DMS53 (cell line): Measurements from ENCODE around the gene GDF15.

Experiments used
- DNase-seq: peaks from one replicate; lab custom pipeline; 2025; lab: John Stamatoyannopoulos, UW

Gene GDF15

DNA sequence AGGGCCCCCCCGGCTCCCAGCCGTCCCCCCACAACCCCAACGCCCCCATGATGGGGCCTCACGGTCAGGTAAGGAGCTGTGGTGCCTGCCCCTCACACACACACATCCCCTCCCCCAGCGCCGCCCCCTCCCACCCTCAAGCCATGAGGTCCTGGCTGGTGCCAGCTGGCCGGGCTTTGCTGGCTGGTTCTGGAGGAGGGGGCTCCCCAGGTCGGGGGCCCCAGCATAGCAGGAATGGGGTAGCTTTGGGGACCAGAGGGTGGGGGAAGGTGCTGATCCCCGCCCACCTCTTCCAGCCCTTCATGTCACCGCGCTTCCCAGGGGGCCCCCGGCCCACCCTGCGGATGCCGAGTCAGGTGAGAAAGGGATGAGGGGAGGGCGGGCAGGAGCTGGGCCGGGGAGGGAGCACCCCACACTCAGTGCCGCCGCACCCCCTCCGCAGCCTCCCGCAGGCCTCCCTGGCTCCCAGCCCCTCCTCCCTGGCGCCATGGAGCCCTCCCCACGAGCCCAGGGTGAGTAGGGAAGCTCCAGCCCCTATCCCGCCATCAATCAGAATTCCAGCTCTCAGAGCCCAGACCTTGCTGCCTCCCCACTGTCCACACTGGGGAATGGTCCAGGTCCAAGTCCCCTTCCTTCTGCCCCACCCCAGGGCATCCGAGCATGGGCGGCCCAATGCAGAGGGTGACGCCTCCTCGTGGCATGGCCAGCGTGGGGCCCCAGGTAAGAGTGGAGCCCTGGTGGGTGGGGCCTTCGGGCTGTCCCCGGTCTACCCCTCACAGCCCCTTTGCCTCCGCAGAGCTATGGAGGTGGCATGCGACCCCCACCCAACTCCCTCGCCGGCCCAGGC lies 45.6 kb downstream of the GDF15 start:
- no peak for DNase-seq

DNA sequence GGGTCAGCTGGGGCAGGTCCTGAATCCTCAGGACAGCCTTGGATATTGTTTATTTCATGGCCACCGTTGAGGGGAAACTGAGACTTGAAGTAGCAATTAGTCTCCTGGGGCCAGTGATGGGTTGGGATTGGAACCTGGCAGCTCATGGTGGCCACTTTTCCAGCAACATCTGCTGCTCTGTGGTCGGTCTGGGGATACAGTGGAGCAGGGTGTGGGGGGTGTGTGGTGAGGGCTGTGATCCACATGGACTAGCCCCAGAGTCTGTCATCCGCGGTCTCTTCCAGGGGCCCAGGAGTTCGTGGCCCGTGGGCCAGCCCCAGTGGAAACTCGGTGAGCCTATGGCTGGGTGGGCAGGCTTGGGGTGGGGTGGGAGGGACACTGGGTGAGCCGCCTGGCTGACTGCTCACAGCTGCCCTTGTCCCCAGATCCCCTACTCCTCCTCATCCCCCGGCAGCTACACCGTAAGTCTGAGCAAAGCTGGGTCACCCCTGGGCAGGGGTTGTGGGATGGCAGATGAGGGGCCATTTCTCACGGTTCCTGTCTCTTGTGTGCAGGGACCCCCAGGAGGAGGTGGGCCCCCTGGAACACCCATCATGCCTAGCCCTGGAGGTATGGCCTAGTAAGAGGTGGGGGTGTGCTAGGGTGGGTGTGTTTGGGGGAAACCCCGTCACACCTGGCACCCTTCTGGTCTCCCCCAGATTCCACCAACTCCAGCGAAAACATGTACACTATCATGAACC lies 46.5 kb downstream of the GDF15 start:
- DNase-seq, result no peak

DNA sequence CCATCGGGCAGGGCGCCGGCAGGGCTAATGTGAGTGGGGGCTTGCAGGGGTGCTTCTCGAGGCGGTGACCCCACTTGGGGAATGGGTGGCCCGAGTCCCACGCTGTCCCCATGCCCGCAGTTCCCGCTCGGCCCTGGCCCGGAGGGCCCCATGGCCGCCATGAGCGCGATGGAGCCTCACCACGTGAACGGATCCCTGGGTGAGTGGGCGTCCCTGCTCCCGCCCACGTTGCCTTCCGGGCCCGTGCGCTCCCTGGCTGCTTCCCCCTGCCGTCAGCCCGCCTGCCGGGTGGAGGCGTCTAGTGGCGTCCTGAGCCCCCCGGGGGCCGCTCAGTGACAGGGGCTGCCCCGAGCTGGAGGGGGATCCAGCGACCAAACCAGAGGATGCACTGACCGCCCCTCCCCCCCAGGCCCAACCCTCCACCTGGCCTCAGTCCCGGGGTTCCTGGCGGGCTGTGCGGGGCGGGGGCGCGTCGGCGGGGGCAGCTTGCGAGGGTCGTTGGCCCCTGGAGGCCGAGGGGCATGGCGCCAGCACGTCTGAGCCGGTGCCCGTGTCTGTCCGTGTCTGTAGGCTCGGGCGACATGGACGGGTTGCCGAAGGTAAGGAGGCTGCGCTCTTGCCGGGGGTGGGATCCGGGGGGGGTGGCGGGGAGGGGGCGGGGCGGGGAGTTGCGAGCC lies 47.2 kb downstream of the GDF15 start:
- DNase-seq, result peak; percentile 81

DNA sequence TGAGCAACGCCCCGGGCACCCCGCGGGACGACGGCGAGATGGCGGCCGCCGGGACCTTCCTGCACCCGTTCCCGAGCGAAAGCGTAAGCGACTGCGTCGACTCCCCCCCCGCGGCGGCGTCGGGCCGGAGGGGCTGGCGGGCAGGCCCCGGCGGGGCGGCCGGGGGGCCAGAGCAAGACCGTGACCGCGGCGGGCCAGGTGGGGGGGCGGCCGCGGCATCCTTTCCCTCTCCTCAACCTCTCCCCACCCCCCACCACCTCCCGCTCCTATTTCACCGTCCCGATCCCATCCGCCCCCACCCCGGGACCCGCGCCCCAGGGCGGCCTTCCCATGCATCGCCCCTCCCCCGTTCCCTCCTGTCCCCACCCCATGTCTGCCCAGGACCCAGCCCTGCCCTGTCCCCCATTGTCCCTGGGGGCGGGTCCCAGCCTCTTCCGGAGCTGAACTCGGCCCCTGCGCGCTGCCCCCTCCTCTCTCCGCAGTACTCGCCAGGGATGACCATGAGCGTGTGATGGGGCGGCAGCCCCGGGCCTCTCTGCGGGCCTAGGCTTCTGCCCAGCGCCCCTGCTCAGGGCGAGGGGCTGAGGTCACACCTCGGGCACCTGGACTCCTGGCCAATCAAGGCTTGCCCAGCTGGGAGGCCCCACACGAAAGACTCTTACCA lies 47.9 kb downstream of the GDF15 start:
- DNase-seq, result peak; percentile 61

DNA sequence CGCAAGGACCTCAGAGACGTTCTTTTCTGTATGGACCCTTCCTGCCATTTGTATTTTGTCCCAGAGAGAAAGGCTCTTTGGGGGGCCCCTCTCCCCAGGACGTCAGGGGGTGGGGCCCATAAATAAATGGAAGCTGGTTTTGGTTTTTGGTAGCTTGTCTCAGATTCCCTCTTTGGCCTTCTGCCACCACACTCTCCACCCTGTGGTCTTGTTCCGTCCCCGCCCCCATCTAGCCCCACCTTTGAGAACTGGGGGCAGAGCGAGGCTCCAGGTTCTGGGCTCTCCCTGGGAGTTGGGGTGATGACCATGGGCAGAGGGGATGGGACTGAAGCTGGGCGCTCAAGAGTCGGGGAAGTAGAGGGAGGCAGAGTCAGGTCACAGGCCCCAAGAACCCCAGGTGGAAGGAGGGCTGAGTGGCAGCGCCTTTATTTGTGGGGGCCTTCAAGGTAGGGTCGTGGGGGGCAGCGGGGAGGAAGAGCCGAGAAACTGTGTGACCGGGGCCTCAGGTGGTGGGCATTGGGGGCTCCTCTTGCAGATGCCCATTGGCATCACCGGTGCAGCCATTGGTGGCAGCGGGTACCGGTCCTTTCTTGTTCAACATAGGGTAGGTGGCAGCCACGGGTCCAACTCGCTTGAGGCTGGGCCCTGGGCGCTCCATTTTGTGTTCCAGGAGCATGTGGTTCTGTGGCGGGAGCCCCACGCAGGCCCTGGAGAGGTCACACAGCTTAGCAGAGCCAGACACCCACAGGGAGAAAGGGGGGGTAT lies 48.6 kb downstream of the GDF15 start:
- no peak for DNase-seq

DNA sequence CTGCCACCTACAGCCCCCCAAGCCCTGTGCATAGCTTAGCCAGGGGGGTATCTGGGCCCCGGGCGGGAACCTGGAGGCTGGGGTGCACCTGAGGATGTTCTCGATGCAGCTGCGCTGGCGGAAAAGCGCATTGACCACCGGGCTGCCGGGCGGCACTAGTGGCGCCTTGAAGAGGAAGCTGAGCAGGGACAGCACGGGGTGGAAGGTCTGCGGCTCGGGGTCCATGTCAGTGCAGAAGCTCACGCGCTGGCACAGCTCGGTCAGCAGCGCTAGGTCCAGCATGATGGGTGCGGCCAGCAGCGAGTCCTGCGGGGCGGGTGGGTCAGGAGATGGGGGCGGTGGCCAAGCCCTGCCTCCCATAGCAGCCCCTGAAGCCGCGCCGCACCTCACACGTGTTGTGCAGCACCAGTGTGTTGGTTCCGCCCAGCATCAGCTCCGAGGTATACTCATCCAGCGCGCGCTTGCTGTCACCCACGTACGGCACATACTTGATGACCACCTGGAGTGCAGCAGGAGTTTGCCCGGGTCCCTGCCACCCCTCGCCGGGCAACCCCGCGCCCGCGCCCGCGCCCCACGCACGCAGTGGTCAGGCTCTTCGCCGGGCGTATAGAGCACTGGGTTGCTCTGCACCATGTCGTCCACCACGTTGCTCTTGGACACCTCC lies 49.4 kb downstream of the GDF15 start:
- no peak for DNase-seq

DNA sequence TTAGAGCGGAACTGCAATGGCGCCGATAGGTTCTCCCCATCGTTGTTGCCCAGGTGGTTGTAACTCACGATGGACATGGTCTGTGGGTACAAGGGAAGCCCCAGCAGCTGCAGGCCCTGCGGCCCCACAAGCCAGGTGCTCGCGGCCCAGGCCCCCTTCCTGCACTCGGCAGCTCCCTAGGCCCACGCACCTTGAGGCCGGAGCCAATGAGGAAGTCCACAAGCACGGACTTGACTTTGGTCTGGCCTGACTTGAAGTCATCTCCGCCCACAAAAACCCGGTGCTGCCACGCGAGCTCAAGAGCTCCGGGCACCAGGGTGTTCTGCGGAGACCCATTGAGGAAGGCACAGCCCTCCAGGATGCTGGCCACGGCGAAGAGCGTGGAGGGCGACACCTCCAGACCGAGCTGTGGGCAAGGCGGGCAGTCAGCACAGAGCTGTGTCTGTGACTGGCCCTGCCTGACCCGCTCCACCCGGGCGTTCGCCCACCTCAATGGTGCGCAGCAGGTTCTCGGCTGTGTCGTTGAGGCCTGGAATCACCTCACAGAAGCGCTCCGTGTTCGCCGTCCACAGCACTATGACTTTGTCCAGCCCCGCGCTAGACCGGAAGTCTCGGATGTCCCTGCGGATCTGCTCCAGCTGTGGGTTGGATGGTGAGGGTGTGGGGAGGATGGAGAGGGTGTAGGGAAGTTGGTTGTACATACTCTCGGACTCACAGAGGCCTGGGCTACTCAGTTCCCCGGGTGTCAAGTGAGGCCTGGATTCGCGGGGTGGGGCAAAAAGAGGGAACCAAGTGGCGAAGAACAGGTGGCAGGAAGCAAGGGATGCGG lies 50.1 kb downstream of the GDF15 start:
- no peak for DNase-seq

DNA sequence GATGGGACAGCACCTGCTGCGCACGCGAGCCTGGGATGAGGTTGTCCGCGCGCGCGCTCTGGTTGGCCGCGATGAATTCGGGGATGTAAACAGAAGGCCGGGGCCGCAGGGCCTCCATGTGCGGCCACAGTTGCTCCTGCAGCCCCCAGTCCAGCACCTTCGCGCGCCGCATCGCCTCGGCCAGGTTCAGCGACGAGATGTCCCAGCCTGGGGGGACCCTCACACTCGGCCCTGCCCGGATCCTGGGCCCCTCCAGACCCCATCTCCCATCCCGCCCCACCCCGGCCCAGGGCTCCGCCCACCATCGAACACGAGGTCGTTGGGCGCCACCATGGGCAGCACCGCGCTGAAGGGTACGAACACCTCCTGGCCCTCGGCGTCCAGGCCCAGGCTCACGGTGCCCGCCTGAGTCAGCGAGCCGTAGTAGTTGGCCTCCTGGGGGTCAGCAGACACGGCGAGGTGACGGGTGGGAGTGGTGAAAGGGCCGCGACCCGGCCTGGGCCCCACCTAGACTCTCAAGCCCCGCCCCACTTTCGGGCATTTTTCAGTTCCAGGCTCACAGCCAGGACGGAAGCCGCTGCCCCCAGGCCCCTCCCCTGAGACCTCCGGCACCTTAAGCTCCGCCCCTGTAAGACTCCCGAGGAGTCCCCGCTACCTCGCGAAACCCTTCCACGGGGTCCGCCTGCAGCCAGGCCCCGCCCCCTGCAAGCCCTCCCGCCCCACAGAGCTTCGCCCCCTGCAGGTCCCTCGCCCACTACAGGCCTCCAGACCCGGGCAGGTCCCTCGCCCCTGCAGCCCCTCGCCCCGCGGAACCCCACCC lies 50.9 kb downstream of the GDF15 start:
- DNase-seq, result peak; percentile 69

DNA sequence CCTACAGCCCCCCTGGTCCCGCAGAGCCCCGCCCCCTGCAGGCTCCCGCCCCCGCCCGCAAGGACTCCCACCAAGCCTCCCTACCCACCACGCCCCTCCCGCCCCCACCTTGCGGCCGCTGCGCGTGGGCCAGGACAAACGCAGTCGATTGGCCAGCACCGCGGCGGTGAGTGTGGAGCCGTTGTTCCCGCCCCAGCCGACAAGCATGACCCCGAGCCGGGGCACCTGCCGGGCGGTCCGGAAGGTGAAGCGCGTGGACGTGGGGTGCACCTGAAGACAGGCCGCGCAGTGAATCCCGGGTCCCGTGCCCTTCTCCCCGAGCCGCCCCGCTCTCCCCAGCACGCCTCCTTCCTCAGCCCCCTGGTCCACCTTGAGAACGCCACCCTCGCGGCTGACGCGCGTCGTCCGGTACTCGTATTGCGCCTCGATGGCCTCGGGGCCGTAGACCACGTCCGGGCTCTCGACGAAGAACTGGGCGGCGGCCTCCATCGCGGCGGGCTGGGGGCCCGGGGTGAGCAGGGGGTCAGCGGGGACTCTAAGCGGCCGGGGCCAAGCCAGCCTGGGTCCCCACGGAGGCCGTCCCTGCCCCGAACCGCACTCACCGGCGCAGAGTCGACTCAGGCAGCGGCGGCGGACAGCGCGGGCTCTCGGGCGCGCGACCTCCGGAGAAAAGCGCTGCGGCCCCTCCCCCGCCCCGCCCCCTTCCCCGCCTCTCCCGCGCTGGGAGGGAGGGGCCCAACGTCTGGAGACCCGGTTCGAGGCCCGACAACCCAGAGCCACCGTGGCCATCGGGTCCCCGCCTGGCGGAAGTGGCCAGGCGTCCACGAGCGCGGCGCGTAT lies 51.8 kb downstream of the GDF15 start, which contains the start of gene ISYNA1:
ISYNA1 (minus strand) TSS at position 643 of the 840 bp plus-strand sequence; CDS start at position 489, 154 bp downstream.
- peak; percentile 83 for DNase-seq

DNA sequence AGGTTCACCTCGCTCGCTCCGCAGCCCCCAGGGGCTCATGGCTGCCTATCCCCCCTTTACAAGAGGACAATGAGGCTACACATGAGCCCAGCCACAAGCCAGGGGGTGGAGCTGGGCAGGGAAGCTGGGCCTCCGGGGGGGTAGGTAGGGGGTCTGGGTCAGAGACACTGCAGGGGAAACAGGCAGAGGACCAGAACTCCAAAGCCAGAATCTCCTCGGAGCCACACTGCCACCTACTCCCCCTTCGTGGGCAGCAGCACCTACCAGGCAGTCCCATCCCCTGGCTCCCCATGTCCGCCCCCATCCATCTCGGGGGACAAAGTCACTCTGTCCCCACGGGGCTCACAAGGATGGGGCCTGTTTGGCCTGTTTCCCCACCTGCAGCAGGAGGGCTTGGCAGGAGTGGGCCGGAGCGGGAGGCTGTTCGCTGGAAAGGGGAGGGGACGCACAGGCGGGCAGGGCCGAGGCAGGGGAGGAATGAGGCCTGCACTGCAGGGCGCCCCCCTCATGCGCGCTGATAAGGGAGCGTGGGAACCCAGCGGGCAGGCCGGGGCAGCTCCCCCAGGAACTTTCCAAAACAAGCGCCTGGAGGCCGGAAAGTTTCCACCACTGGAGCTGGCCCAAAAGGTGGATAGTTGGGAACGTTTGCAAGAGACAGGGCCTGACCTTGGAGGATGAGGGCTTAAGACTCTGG lies 52.5 kb downstream of the GDF15 start:
- no peak for DNase-seq
